ENCODE data around the gene HAUS6. TPM values are rescaled to one million over a fixed set of nuclear protein-coding genes. Genes with fewer than 3 reads are reported as not detected.
"Not testable (repeated sequence)": the region's sequence is repeated elsewhere in the genome, so short reads cannot be mapped to it uniquely, and the experiment has no call there.

The HAUS6 gene, protein sequence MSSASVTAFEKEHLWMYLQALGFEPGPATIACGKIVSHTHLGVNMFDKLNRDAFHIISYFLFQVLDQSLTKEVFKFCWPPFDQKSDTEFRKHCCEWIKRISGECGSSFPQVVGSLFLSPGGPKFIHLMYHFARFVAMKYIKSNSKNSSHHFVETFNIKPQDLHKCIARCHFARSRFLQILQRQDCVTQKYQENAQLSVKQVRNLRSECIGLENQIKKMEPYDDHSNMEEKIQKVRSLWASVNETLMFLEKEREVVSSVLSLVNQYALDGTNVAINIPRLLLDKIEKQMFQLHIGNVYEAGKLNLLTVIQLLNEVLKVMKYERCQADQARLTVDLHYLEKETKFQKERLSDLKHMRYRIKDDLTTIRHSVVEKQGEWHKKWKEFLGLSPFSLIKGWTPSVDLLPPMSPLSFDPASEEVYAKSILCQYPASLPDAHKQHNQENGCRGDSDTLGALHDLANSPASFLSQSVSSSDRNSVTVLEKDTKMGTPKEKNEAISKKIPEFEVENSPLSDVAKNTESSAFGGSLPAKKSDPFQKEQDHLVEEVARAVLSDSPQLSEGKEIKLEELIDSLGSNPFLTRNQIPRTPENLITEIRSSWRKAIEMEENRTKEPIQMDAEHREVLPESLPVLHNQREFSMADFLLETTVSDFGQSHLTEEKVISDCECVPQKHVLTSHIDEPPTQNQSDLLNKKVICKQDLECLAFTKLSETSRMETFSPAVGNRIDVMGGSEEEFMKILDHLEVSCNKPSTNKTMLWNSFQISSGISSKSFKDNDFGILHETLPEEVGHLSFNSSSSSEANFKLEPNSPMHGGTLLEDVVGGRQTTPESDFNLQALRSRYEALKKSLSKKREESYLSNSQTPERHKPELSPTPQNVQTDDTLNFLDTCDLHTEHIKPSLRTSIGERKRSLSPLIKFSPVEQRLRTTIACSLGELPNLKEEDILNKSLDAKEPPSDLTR
- total RNA-seq, result 31.8 and 31.9 TPM in 2 replicates

DNA sequence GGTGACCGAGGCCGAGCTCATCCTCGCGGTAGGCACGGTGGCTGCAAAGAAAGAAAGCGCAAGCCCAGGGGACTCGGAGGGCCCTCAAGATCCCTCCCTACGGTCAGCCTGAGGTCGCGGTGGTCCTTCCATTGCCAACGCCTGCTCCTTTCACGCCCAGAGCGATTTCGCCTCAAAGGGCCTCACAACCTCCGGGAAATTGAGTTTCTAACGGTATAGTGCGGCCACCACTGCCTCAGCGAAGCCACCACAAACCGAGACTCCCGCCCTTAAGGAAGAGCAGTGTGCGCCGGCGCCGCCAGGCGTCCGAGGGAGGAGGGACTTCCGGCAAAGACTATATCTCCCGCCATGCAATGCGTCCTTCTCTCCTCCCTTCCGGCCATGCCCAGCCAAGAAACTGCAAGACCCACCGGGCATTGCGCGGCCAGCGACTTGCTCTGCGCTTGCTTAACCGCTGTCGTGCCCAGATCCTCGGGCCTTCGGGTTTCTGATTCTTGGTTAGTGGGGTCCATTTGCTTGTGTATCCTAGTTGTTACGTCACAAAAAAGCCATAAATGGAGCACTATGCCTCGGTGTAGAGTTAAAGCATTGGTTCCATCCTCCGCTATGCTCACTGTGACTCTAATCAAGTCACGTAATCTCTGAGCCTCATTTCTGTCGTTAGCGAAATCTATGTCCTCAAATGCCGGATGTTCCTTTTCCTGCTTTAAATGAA, at the start of gene HAUS6:
Gene HAUS6 (minus strand): TSS at position 274 of the 715 bp plus-strand sequence. CDS start 253 bp downstream, at position 21.
- Mint-ChIP-seq H3K4me3 (peak within 1 kb of the TSS; percentile 94), H3K27me3 (ENCODE audit: insufficient read depth) (no peaks in the 10 kb centered on the region), H3K27ac (peak within 1 kb of the TSS; percentile 96), H3K4me1 (ENCODE audit: low read depth) (peaks cover 16% of the 10 kb centered on the region), H3K9me3 (no peaks in the 10 kb centered on the region), H3K36me3 (ENCODE audit: low read depth) (peaks cover 10% of the 10 kb centered on the region)
- intact Hi-C loops (cut with micrococcal nuclease), result loop anchor here (1.0 to 2.0 kb wide), 10 partner anchors 17 to 355 kb away; partner anchors contain the start of genes DENND4C, PLIN2, RPS6 and RRAGA
- DNase-seq (ENCODE audit: low spot score), result peak; percentile 92

- H3K27ac Mint-ChIP-seq; DNase-seq (ENCODE audit: low spot score); H3K27me3 Mint-ChIP-seq (ENCODE audit: insufficient read depth); H3K9me3 Mint-ChIP-seq; intact Hi-C loops (cut with micrococcal nuclease); H3K4me3 Mint-ChIP-seq; H3K36me3 Mint-ChIP-seq (ENCODE audit: low read depth): not testable (repeated sequence)
- H3K4me1 Mint-ChIP-seq (ENCODE audit: low read depth), result peaks cover 22% of the 10 kb centered on the region
Observed at GRCh38 chr9:19152160-19152498, 49.4 kb upstream of the HAUS6 start.

DNA sequence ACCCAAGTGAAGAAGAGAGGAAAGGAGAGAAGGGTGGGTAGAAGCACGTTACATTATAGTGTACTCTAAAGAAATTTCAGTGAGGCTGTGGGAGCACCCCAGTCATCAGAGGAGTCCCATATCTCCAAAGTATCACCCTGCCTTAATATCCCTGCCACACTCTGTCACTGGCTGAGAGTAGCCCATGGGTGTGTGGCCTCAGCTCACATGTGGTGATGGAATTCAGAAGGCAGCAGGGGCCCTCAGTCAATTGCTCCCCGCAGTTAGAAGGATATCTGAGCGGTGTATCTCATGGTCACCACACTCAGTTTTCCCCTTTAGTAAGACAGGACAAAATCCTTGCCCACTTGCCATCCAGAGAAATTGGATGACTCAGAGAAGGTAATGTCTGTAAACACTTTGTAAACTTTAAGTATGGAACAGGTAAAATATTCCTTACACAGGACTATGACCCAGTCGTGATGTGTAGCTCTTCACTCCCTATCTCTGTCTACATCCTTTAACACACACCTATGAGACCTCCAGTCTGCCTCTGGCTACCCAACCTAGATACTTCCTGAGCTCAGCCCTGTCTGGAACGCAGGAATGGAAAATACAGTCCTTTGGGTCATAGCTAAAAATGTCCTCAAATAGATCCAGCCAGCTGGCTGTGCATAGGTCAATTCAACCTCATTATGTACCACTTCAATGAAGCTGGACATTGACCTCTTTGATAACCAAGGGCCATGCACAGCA, 48.9 kb upstream of the HAUS6 start:
- Mint-ChIP-seq H3K4me3 (no peak overlapping the region), H3K9me3 (no peaks in the 10 kb centered on the region), H3K4me1 (ENCODE audit: low read depth) (peaks cover 22% of the 10 kb centered on the region), H3K27ac (no peak overlapping the region), H3K27me3 (ENCODE audit: insufficient read depth) (no peaks in the 10 kb centered on the region), H3K36me3 (ENCODE audit: low read depth) (no peaks in the 10 kb centered on the region)
- no peak for DNase-seq (ENCODE audit: low spot score)
- intact Hi-C loops (cut with micrococcal nuclease), result no loop called here

- Mint-ChIP-seq H3K27ac (no peak overlapping the region), H3K9me3 (no peaks in the 10 kb centered on the region)
Observed at GRCh38 chr9:19149230-19149629, 46.5 kb upstream of the HAUS6 start.

DNA sequence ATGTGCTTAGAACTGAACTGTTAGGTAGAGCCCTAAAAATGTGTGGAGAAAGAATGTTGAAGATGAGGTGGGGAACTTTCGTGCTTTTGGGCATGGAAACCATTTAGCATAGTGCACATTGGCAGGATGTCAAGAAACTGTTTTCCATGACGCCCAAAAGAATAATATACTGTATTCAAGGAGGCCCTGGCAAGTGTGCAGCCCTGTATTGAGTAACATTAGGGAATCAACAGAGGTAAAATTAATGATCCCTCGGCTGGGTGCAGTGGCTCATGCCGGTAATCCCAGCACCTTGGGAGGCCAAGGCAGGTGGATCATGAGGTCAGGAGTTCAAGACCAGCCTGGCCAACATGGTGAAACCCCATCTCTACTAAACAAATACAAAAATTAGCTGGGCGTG, 45.5 kb upstream of the HAUS6 start:
- Mint-ChIP-seq H3K4me1 (ENCODE audit: low read depth) (no peaks in the 10 kb centered on the region), H3K27ac (no peak overlapping the region), H3K9me3 (no peaks in the 10 kb centered on the region), H3K36me3 (ENCODE audit: low read depth) (no peaks in the 10 kb centered on the region), H3K27me3 (ENCODE audit: insufficient read depth) (no peaks in the 10 kb centered on the region), H3K4me3 (no peak overlapping the region)
- DNase-seq (ENCODE audit: low spot score), result no peak
- intact Hi-C loops (cut with micrococcal nuclease), result no loop called here

More at GRCh38 chr9:19149230-19149629, 46.5 kb upstream of the HAUS6 start:
- no peaks in the 10 kb centered on the region for H3K27me3 Mint-ChIP-seq (ENCODE audit: insufficient read depth)
- H3K4me1 Mint-ChIP-seq (ENCODE audit: low read depth), result peaks cover 10% of the 10 kb centered on the region
- H3K36me3 Mint-ChIP-seq (ENCODE audit: low read depth), result no peaks in the 10 kb centered on the region
- DNase-seq (ENCODE audit: low spot score), result no peak
- intact Hi-C loops (cut with micrococcal nuclease), result no loop called here
- no peak overlapping the region for H3K4me3 Mint-ChIP-seq

GRCh38 chr9:19146441-19147024, 43.8 kb upstream of the HAUS6 start:
- no peak overlapping the region for H3K27ac Mint-ChIP-seq
- intact Hi-C loops (cut with micrococcal nuclease), result no loop called here
- no peak for DNase-seq (ENCODE audit: low spot score)
- H3K4me3 Mint-ChIP-seq, result no peak overlapping the region
- no peaks in the 10 kb centered on the region for H3K9me3 Mint-ChIP-seq
- no peaks in the 10 kb centered on the region for H3K36me3 Mint-ChIP-seq (ENCODE audit: low read depth)
- H3K27me3 Mint-ChIP-seq (ENCODE audit: insufficient read depth), result no peaks in the 10 kb centered on the region
- no peaks in the 10 kb centered on the region for H3K4me1 Mint-ChIP-seq (ENCODE audit: low read depth)

- no peaks in the 10 kb centered on the region for H3K36me3 Mint-ChIP-seq (ENCODE audit: low read depth)
- DNase-seq (ENCODE audit: low spot score), result no peak
- intact Hi-C loops (cut with micrococcal nuclease), result no loop called here
- no peaks in the 10 kb centered on the region for H3K4me1 Mint-ChIP-seq (ENCODE audit: low read depth)
- H3K9me3 Mint-ChIP-seq, result no peaks in the 10 kb centered on the region
- H3K4me3 Mint-ChIP-seq, result no peak overlapping the region
- H3K27me3 Mint-ChIP-seq (ENCODE audit: insufficient read depth), result no peaks in the 10 kb centered on the region
- no peak overlapping the region for H3K27ac Mint-ChIP-seq
Observed at GRCh38 chr9:19145881-19146280, 43.2 kb upstream of the HAUS6 start.

DNA sequence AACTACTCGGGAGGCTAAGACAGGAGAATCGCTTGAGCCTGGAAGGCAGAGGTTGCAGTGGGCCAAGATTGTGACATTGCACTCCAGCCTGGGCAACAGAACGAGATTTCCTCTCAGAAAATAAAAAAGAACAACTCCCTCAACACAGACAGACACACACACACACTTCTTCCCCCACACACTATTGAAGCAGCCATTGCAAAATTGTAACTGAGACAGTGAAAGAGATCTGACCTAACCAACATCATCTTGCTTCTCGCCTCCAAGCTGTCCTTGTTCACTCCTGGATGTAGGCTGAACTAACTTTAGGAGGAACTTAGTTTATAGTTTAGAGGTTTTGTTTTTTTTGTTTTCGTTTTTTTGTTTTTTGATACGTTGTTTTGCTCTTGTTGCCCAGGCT, 37.6 kb upstream of the HAUS6 start:
- H3K27me3 Mint-ChIP-seq (ENCODE audit: insufficient read depth), result no peaks in the 10 kb centered on the region
- no peak for DNase-seq (ENCODE audit: low spot score)
- intact Hi-C loops (cut with micrococcal nuclease), result no loop called here
- no peaks in the 10 kb centered on the region for H3K9me3 Mint-ChIP-seq
- H3K4me3 Mint-ChIP-seq, result no peak overlapping the region
- H3K4me1 Mint-ChIP-seq (ENCODE audit: low read depth), result peaks cover 11% of the 10 kb centered on the region
- no peak overlapping the region for H3K27ac Mint-ChIP-seq
- no peaks in the 10 kb centered on the region for H3K36me3 Mint-ChIP-seq (ENCODE audit: low read depth)

DNA sequence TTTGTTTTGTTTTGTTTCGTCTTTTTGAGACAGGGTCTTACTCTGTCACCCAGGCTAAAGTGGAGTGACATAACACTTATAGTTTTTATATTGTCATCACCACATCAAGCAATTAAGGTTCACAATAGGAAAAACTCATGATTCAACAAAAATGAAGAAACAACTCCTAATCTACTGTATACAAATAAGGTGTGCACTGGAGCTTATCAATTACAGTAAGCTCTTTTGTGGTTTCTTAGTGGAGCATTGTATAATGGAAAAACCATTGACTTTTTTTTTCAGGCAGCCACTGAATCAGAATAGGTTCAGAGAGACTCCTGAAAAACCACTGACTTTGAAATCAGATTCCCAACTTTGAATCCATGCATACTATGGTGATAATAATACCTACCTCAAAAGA, 35.4 kb upstream of the HAUS6 start:
- peaks cover 21% of the 10 kb centered on the region for H3K4me1 Mint-ChIP-seq (ENCODE audit: low read depth)
- no peaks in the 10 kb centered on the region for H3K9me3 Mint-ChIP-seq
- no peak for DNase-seq (ENCODE audit: low spot score)
- H3K27ac Mint-ChIP-seq, result no peak overlapping the region
- no peaks in the 10 kb centered on the region for H3K27me3 Mint-ChIP-seq (ENCODE audit: insufficient read depth)
- intact Hi-C loops (cut with micrococcal nuclease), result no loop called here
- H3K36me3 Mint-ChIP-seq (ENCODE audit: low read depth), result no peaks in the 10 kb centered on the region
- H3K4me3 Mint-ChIP-seq, result no peak overlapping the region

DNA sequence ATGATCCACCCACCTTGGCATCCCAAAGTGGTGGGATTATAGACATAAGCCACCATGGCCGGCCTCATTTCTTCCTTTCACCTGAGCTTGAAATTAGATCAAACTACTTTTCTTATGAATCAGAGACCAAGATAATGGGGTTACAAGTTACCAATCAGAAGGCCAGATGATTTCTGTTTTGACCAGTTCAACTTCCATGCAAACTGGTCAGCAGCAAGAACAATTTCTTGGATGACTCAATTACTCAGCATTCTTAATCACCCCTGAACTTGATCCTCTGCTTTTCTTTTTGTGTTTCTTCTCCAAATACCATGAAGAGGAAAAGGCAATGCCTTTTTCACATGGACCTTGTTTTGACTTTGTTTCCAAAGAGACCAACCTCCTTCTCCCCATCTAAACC, 34.6 kb upstream of the HAUS6 start:
- no peak for DNase-seq (ENCODE audit: low spot score)
- H3K4me3 Mint-ChIP-seq, result no peak overlapping the region
- H3K27me3 Mint-ChIP-seq (ENCODE audit: insufficient read depth), result no peaks in the 10 kb centered on the region
- intact Hi-C loops (cut with micrococcal nuclease), result no loop called here
- no peaks in the 10 kb centered on the region for H3K36me3 Mint-ChIP-seq (ENCODE audit: low read depth)
- H3K4me1 Mint-ChIP-seq (ENCODE audit: low read depth), result peaks cover 21% of the 10 kb centered on the region
- no peak overlapping the region for H3K27ac Mint-ChIP-seq
- no peaks in the 10 kb centered on the region for H3K9me3 Mint-ChIP-seq

DNA sequence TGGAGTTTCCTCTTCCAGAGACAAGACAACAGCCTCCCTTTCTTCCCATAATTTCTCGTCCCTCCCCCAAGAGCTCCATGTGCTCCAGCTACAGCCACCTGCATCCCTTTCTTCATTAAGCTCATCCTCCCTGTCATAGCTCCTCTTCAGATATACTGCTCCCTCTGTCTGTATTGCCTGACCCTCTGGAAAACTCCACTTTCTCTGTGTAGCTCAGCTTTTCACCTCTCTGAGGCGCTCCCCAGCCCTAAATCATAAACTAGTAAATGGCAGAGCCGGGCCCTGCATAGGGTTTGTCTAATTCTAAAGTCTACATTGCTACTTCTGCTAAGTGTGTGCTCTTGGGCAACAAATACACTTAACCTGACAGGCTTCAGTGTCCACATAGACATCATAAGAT, 33.4 kb upstream of the HAUS6 start:
- H3K36me3 Mint-ChIP-seq (ENCODE audit: low read depth), result no peaks in the 10 kb centered on the region
- peaks cover 21% of the 10 kb centered on the region for H3K4me1 Mint-ChIP-seq (ENCODE audit: low read depth)
- H3K27ac Mint-ChIP-seq, result no peak overlapping the region
- no peak for DNase-seq (ENCODE audit: low spot score)
- no peaks in the 10 kb centered on the region for H3K27me3 Mint-ChIP-seq (ENCODE audit: insufficient read depth)
- intact Hi-C loops (cut with micrococcal nuclease), result no loop called here
- no peaks in the 10 kb centered on the region for H3K9me3 Mint-ChIP-seq
- no peak overlapping the region for H3K4me3 Mint-ChIP-seq

All from activated T-helper 1 cell treated with anti-CD3 and anti-CD28 coated beads, Interleukin-12 subunit alpha, Interleukin-12 subunit beta, Interleukin-2, Interleukin-4 antibody, amounts not matched to agents 30 ng/mL and 10 ng/mL and 1 ng/mL, durations not matched to agents 14 hours and 24 hours and 36 hours (primary cell).